B cell (primary cell): ENCODE results near the gene DPH6.

Experiments used
- EZH2 ChIP-seq: IDR thresholded peaks from 2 replicates; pipeline ENCODE4 v1.6.1; 2012; ENCODE audit warnings: borderline replicate concordance, low read depth, mild to moderate bottlenecking, moderate library complexity, low read length; ENCODE audit not compliant: insufficient read depth, poor library complexity, severe bottlenecking
- TF ChIP-seq, protein P1 (sequence below): fragments of 200-600 bp; IDR thresholded peaks from one replicate; pipeline ENCODE4 v1.8.0; 2022; ENCODE audit warnings: antibody characterized with exemption, mild to moderate bottlenecking

GRCh38 chr15:35460616-35461015, 85.3 kb downstream of the DPH6 start:
- TF ChIP-seq, protein P1, sequence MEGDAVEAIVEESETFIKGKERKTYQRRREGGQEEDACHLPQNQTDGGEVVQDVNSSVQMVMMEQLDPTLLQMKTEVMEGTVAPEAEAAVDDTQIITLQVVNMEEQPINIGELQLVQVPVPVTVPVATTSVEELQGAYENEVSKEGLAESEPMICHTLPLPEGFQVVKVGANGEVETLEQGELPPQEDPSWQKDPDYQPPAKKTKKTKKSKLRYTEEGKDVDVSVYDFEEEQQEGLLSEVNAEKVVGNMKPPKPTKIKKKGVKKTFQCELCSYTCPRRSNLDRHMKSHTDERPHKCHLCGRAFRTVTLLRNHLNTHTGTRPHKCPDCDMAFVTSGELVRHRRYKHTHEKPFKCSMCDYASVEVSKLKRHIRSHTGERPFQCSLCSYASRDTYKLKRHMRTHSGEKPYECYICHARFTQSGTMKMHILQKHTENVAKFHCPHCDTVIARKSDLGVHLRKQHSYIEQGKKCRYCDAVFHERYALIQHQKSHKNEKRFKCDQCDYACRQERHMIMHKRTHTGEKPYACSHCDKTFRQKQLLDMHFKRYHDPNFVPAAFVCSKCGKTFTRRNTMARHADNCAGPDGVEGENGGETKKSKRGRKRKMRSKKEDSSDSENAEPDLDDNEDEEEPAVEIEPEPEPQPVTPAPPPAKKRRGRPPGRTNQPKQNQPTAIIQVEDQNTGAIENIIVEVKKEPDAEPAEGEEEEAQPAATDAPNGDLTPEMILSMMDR: no peak
- no peak for TF ChIP-seq EZH2
